Osteoblast (primary cell): ENCODE measurements around the gene CLGN. TPM values are rescaled to one million over a fixed set of nuclear protein-coding genes. Genes with fewer than 3 reads are reported as not detected.

Experiments
- DNase-seq: peaks from one replicate; pipeline ENCODE4 v3.0.0; 2011; ENCODE audit warnings: low spot score, mixed read lengths; ENCODE audit not compliant: insufficient read length; ENCODE audit errors: missing footprints
- H2AFZ ChIP-seq: 2 replicates; pipeline ENCODE4 v1.6.0; 2011; ENCODE audit warnings: mild to moderate bottlenecking, low read length
- H3K27ac ChIP-seq: 2 replicates; pipeline ENCODE4 v1.5.1; 2011; ENCODE audit warnings: mild to moderate bottlenecking, low read depth, low read length, moderate library complexity
- H3K27me3 ChIP-seq: 2 replicates; pipeline ENCODE4 v1.6.0; 2012; ENCODE audit warnings: mild to moderate bottlenecking, control low read depth, inconsistent platforms, low read length, moderate library complexity; ENCODE audit not compliant: insufficient read depth
- H3K36me3 ChIP-seq: 2 replicates; pipeline ENCODE4 v1.5.1; 2011; ENCODE audit warnings: mild to moderate bottlenecking, low read length, control low read depth, moderate library complexity; ENCODE audit not compliant: insufficient read depth
- H3K4me1 ChIP-seq: 2 replicates; pipeline ENCODE4 v1.5.1; 2011; ENCODE audit warnings: mild to moderate bottlenecking, low read length, control low read depth, moderate library complexity; ENCODE audit not compliant: insufficient read depth
- H3K4me2 ChIP-seq: 2 replicates; pipeline ENCODE4 v1.6.0; 2011; ENCODE audit warnings: mild to moderate bottlenecking, low read length; ENCODE audit not compliant: insufficient read depth
- H3K4me3 ChIP-seq: fragments of 200-600 bp; sonication (generic); 3 replicates; pipeline ENCODE4 v1.5.1; 2012; ENCODE audit warnings: mild to moderate bottlenecking, low read length, inconsistent platforms; ENCODE audit not compliant: insufficient read depth
- H3K79me2 ChIP-seq: 2 replicates; pipeline ENCODE4 v1.6.0; 2012; ENCODE audit warnings: mild to moderate bottlenecking, low read length, control low read depth, inconsistent platforms; ENCODE audit not compliant: insufficient read depth
- H3K9me3 ChIP-seq: 2 replicates; pipeline ENCODE4 v1.5.1; 2011; ENCODE audit warnings: low read depth, low read length, control low read depth
- H4K20me1 ChIP-seq: 2 replicates; pipeline ENCODE4 v1.6.0; 2012; ENCODE audit warnings: mild to moderate bottlenecking, low read length, control low read depth; ENCODE audit not compliant: insufficient read depth
- CTCF ChIP-seq: IDR thresholded peaks from 2 replicates; pipeline ENCODE4 v1.5.1; 2011; ENCODE audit warnings: mild to moderate bottlenecking, low read depth, low read length, moderate library complexity; ENCODE audit errors: extremely low read depth
- total RNA-seq: library from RNA; depleted of rRNA; stranded (reverse); fragments of >200 nt; gene quantifications from 2 replicates; pipeline ENCODE4 v1.2.3, GENCODE V29; 2012

The CLGN gene
- total RNA-seq, 1 donor = 0.72 TPM

- no peak for DNase-seq
- no peaks in the 10 kb centered on the region for H3K36me3 ChIP-seq
- H2AFZ ChIP-seq = no peak overlapping the region
- no peaks in the 10 kb centered on the region for H3K9me3 ChIP-seq
- H3K4me3 ChIP-seq = no peak overlapping the region
- no peaks in the 10 kb centered on the region for H4K20me1 ChIP-seq
- TF ChIP-seq CTCF = no peak
- H3K4me1 ChIP-seq = no peaks in the 10 kb centered on the region
- H3K27me3 ChIP-seq = peaks cover 34% of the 10 kb centered on the region
- H3K4me2 ChIP-seq = no peak overlapping the region
- H3K79me2 ChIP-seq = no peaks in the 10 kb centered on the region
- no peak overlapping the region for H3K27ac ChIP-seq
Measured at GRCh38 chr4:140357868-140358267, 69.6 kb downstream of the CLGN start.

- no peak for DNase-seq
- Histone ChIP-seq H3K4me1 (no peaks in the 10 kb centered on the region), H3K27me3 (peaks cover 41% of the 10 kb centered on the region), H3K9me3 (no peaks in the 10 kb centered on the region), H3K4me2 (no peak overlapping the region), H2AFZ (no peak overlapping the region), H3K4me3 (no peak overlapping the region), H3K79me2 (no peaks in the 10 kb centered on the region), H3K36me3 (no peaks in the 10 kb centered on the region), H4K20me1 (no peaks in the 10 kb centered on the region), H3K27ac (no peak overlapping the region)
- TF ChIP-seq CTCF = no peak
Measured at GRCh38 chr4:140355288-140355687, 72.2 kb downstream of the CLGN start.

- no peaks in the 10 kb centered on the region for H3K79me2 ChIP-seq
- no peaks in the 10 kb centered on the region for H4K20me1 ChIP-seq
- H3K4me2 ChIP-seq = no peak overlapping the region
- H3K4me1 ChIP-seq = no peaks in the 10 kb centered on the region
- H3K4me3 ChIP-seq = no peak overlapping the region
- H3K27ac ChIP-seq = no peak overlapping the region
- no peak for TF ChIP-seq CTCF
- no peaks in the 10 kb centered on the region for H3K36me3 ChIP-seq
- no peak for DNase-seq
- H2AFZ ChIP-seq = no peak overlapping the region
- H3K27me3 ChIP-seq = peaks cover 50% of the 10 kb centered on the region
- no peaks in the 10 kb centered on the region for H3K9me3 ChIP-seq
Measured at GRCh38 chr4:140353786-140354185, 73.7 kb downstream of the CLGN start.

DNA sequence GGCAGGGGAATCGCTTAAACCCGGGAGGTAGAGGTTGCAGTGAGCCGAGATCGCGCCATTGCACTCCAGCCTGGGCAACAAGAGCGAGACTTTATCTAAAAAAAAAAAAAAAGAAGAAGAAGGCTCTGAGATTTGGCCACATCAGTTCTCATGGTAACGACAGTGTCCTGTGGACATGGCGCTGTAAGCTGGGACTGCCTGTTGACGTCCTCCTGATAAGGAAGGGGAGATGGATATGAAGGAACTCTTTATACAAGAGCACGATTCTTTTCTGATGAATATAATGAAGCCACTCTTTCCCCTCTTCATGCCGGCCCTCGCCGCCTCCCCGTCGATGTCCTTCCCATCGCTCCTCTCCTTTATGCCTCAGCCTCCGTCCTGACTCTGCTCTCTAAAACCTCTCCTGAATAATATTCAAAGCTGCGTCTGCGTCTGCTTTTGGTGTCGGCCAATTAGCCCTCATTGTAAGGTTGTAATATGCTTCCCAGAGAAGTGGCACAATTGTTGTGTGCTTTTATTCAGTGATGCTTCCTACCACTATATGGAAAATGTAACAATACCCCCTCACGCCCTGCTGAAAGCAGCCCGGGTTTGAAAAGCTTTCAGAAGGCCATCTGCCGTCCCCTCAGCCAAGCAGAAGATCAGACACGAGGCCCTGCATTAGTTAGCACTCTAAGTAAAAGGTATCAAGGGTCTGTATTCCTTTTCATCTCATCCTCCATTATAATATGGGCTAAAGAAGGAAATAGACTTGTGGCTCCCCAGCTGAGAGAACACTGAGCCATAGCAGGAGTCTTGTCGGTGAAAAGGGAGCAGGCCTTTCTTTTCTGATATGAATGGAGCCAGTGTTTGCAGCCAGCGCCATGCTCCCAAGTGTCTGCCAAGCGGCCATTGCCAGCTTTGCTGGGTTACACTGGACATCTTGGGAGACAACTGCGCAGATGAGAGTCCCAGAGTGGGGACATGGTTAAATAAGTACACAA is 76.1 kb downstream of the CLGN start:
- no peaks in the 10 kb centered on the region for H3K4me1 ChIP-seq
- H2AFZ ChIP-seq = no peak overlapping the region
- H3K9me3 ChIP-seq = no peaks in the 10 kb centered on the region
- no peaks in the 10 kb centered on the region for H4K20me1 ChIP-seq
- H3K27me3 ChIP-seq = peaks cover 36% of the 10 kb centered on the region
- H3K36me3 ChIP-seq = no peaks in the 10 kb centered on the region
- TF ChIP-seq CTCF = no peak
- H3K4me3 ChIP-seq = no peak overlapping the region
- H3K27ac ChIP-seq = no peak overlapping the region
- H3K4me2 ChIP-seq = no peak overlapping the region
- H3K79me2 ChIP-seq = no peaks in the 10 kb centered on the region
- no peak for DNase-seq
